CD14-positive monocyte (primary cell): Measurements from ENCODE around the gene KCTD7. TPM values are rescaled to one million over a fixed set of nuclear protein-coding genes. Genes with fewer than 3 reads are reported as not detected.
"Not testable (repeated sequence)": the region's sequence is repeated elsewhere in the genome, so short reads cannot be mapped to it uniquely, and the experiment has no call there.

Experiments
- DNase-seq, 3 donors: peaks; one replicate each; pipeline ENCODE4 v3.0.0-alpha.2; 2011 to 2022
- H2AFZ ChIP-seq: 2 replicates; pipeline ENCODE4 v1.6.0; 2012; ENCODE audit warnings: mild to moderate bottlenecking, low read depth, low read length, inconsistent platforms; ENCODE audit not compliant: insufficient read depth, poor library complexity, severe bottlenecking
- H3K27ac ChIP-seq, 2 donors: 1 replicate in 1 of 2; 2 replicates in 1 of 2; pipeline ENCODE4 v1.5.1; 2012 to 2013; ENCODE audit warnings: low read length in 2 of 2, control low read depth in 1 of 2, inconsistent platforms in 1 of 2, low read depth in 1 of 2, mild to moderate bottlenecking in 1 of 2
- H3K27me3 ChIP-seq, 2 donors: one replicate each; pipeline versions ENCODE4 v1.6.0 to v1.6.1; 2011 to 2013; ENCODE audit warnings: low read length in 2 of 2; ENCODE audit not compliant: control insufficient read depth in 2 of 2, insufficient read depth in 2 of 2
- H3K36me3 ChIP-seq, 2 donors: replicated peaks in 1 of 2; 1 replicate in 1 of 2; 2 replicates in 1 of 2; pipeline versions ENCODE4 v1.5.1 to v1.6.1; 2012 to 2013; ENCODE audit warnings: low read length in 2 of 2, control low read depth in 1 of 2, inconsistent platforms in 1 of 2, mild to moderate bottlenecking in 1 of 2; ENCODE audit not compliant: insufficient read depth in 2 of 2, control insufficient read depth in 1 of 2
- H3K4me1 ChIP-seq, 2 donors: 1 replicate in 1 of 2; 2 replicates in 1 of 2; pipeline versions ENCODE4 v1.5.1 to v1.6.1; 2012 to 2013; ENCODE audit warnings: low read length in 2 of 2, control low read depth in 1 of 2, inconsistent platforms in 1 of 2, mild to moderate bottlenecking in 1 of 2, moderate library complexity in 1 of 2; ENCODE audit not compliant: insufficient read depth in 2 of 2, control insufficient read depth in 1 of 2
- H3K4me2 ChIP-seq: replicated peaks from 2 replicates; pipeline ENCODE3; 2012; ENCODE audit warnings: low read length, moderate library complexity, mild to moderate bottlenecking; ENCODE audit not compliant: poor library complexity, severe bottlenecking; ENCODE audit errors: extremely low read depth
- H3K4me3 ChIP-seq, 3 experiments: fragments of 200-600 bp in 1 of 3; sonication (generic) in 1 of 3; replicated peaks in 1 of 3; 1 replicate in 2 of 3; 2 replicates in 1 of 3; pipeline ENCODE4 v1.5.1; 2011 to 2013; ENCODE audit warnings: low read length in 3 of 3, mild to moderate bottlenecking in 3 of 3, control low read depth in 2 of 3, low read depth in 2 of 3, inconsistent platforms in 1 of 3, moderate library complexity in 1 of 3
- H3K79me2 ChIP-seq: 2 replicates; pipeline ENCODE4 v1.6.0; 2012; ENCODE audit warnings: mild to moderate bottlenecking, control low read depth, inconsistent platforms, low read length, moderate library complexity; ENCODE audit not compliant: insufficient read depth
- H3K9ac ChIP-seq: 2 replicates; pipeline ENCODE4 v1.6.0; 2017; ENCODE audit warnings: low read length, mild to moderate bottlenecking; ENCODE audit not compliant: insufficient read depth, poor library complexity, severe bottlenecking
- H3K9me3 ChIP-seq, 2 donors: replicated peaks in 1 of 2; 1 replicate in 1 of 2; 2 replicates in 1 of 2; pipeline versions ENCODE4 v1.5.1 to v1.6.1; 2012 to 2013; ENCODE audit warnings: low read length in 2 of 2, control low read depth in 1 of 2; ENCODE audit not compliant: control insufficient read depth in 1 of 2, insufficient read depth in 1 of 2
- H4K20me1 ChIP-seq: 2 replicates; pipeline ENCODE4 v1.6.0; 2012; ENCODE audit warnings: mild to moderate bottlenecking, low read length, control low read depth, moderate library complexity; ENCODE audit not compliant: insufficient read depth
- H3K27ac Mint-ChIP-seq, 7 donors: one replicate each; pipeline ENCODE4 v1.8.0; 2020; ENCODE audit warnings: mild to moderate bottlenecking in 7 of 7, mixed read lengths in 7 of 7, moderate library complexity in 6 of 7, inconsistent platforms in 2 of 7
- H3K27me3 Mint-ChIP-seq, 3 donors: one replicate each; pipeline ENCODE4 v1.8.0; 2021 to 2022; ENCODE audit warnings: low read depth in 3 of 3, mild to moderate bottlenecking in 3 of 3, mixed read lengths in 3 of 3, moderate library complexity in 3 of 3, inconsistent platforms in 1 of 3
- H3K36me3 Mint-ChIP-seq, 2 donors: one replicate each; pipeline ENCODE4 v1.8.0; 2020; ENCODE audit warnings: mixed read lengths in 2 of 2, inconsistent platforms in 1 of 2, mild to moderate bottlenecking in 1 of 2
- H3K4me1 Mint-ChIP-seq: one replicate; pipeline ENCODE4 v1.8.0; 2020; ENCODE audit warnings: mild to moderate bottlenecking, mixed read lengths
- H3K4me3 Mint-ChIP-seq, 2 donors: one replicate each; pipeline ENCODE4 v1.8.0; 2020; ENCODE audit warnings: mild to moderate bottlenecking in 2 of 2, mixed read lengths in 2 of 2, moderate library complexity in 1 of 2
- H3K9me3 Mint-ChIP-seq, 7 donors: one replicate each; pipeline ENCODE4 v1.8.0; 2020 to 2022; ENCODE audit warnings: mixed read lengths in 7 of 7, mild to moderate bottlenecking in 6 of 7, moderate library complexity in 6 of 7, inconsistent platforms in 2 of 7
- CTCF ChIP-seq: fragments of 200-600 bp; IDR thresholded peaks from one replicate; pipeline ENCODE4 v1.8.0; 2022; ENCODE audit warnings: antibody characterized with exemption, mild to moderate bottlenecking
- WGBS: methylation state at CpG from one replicate; pipeline ENCODE4 v1.1.5; 2013; ENCODE audit warnings: missing lambda C conversion rate; ENCODE audit not compliant: insufficient coverage; 5-methylcytosine and 5-hydroxymethylcytosine counted together
- intact Hi-C, 2 donors: fragments of 100-400 bp; cut with micrococcal nuclease; formaldehyde crosslinking; loops; one replicate each; pipeline versions ENCODE4 v1.15.0 to v1.15.1; 2023
- polyA plus RNA-seq, 3 donors: library from polyadenylated mRNA; depleted of rRNA in 1 of 3; unstranded in 2 of 3; stranded (reverse) in 1 of 3; fragments of 300-500 nt in 2 of 3; fragments of >200 nt in 1 of 3; fragmentation: Illumina TruSeq in 2 of 3; gene quantifications; 1 replicate in 2 of 3; 2 replicates in 1 of 3; pipeline ENCODE4 v1.2.3, GENCODE V29; 2012 to 2021

Gene KCTD7
- polyA plus RNA-seq, 3 donors, result 1.8 to 9.2 (median 2.7) TPM

- under 1% methylated on average over 92 of the region's 92 CpGs for WGBS
- H3K4me1 ChIP-seq, result peaks cover 14 to 25% of the 10 kb centered on the region in 2 donors
- peak; percentile 98 to 99 (median 99) for DNase-seq
- peak overlapping the region; percentile 85 for H3K4me2 ChIP-seq
- peaks cover 0 to 7% (median 7%) of the 10 kb centered on the region in 3 donors for H3K27me3 Mint-ChIP-seq
- no peaks in the 10 kb centered on the region for H3K36me3 ChIP-seq
- peaks cover 6 to 9% of the 10 kb centered on the region in 2 donors for H3K36me3 Mint-ChIP-seq
- no peaks in the 10 kb centered on the region for H3K27me3 ChIP-seq
- H3K4me3 Mint-ChIP-seq, result peak overlapping the region; percentile 90 to 95
- peak overlapping the region; percentile 66 to 90 (median 86) for H3K4me3 ChIP-seq
- H2AFZ ChIP-seq, result peak overlapping the region; percentile 70
- peak overlapping the region; percentile 98 to 99 for H3K27ac ChIP-seq
- H3K9ac ChIP-seq, result peak overlapping the region; percentile 82
- intact Hi-C loops, result loop anchor here (2.0 to 10.0 kb wide), 2 partner anchors 26 to 60 kb away; partner anchors contain the start of gene KCTD7 (in 2 of the 2)
- H3K4me1 Mint-ChIP-seq, result peaks cover 20% of the 10 kb centered on the region
- peaks cover 39% of the 10 kb centered on the region for H3K79me2 ChIP-seq
- peaks cover 3% of the 10 kb centered on the region for H4K20me1 ChIP-seq
- H3K9me3 ChIP-seq, result no peaks in the 10 kb centered on the region
- no peak for TF ChIP-seq CTCF
- peak overlapping the region; percentile 97 to 100 (median 98) for H3K27ac Mint-ChIP-seq
- H3K9me3 Mint-ChIP-seq, result peaks cover 0 to 6% (median 0%) of the 10 kb centered on the region in 7 donors
These were observed 25.8 kb downstream of the KCTD7 start for GRCh38 chr7:66654275-66655112.

GRCh38 chr7:66655113-66655806 is 26.6 kb downstream of the KCTD7 start:
- Mint-ChIP-seq H3K4me1 (peaks cover 20% of the 10 kb centered on the region), H3K4me3 (peak overlapping the region; percentile 90 to 95), H3K27ac (peak overlapping the region; percentile 94 to 99 (median 98))
- H3K27me3 Mint-ChIP-seq, H3K9me3 ChIP-seq, H3K9me3 Mint-ChIP-seq, H3K36me3 ChIP-seq, H3K36me3 Mint-ChIP-seq, H4K20me1 ChIP-seq, H3K27me3 ChIP-seq: not testable (repeated sequence)
- intact Hi-C loops, result loop anchor here (2.0 to 10.0 kb wide), 2 partner anchors 26 to 60 kb away; partner anchors contain the start of gene KCTD7 (in 2 of the 2)
- WGBS, result 18% methylated on average over 18 of the region's 28 CpGs
- Histone ChIP-seq H3K9ac (peak overlapping the region; percentile 82), H3K4me3 (peak overlapping the region; percentile 40 to 90 (median 86)), H3K79me2 (peaks cover 43% of the 10 kb centered on the region), H3K4me2 (peak overlapping the region; percentile 85), H3K27ac (peak overlapping the region; percentile 98 to 99), H3K4me1 (peaks cover 14 to 25% of the 10 kb centered on the region in 2 donors), H2AFZ (peak overlapping the region; percentile 70)
- peak; percentile 50 to 71 (median 54) for DNase-seq

- H3K4me3 Mint-ChIP-seq, result peak overlapping the region; percentile 4 to 23
- H2AFZ ChIP-seq, H4K20me1 ChIP-seq, H3K27me3 Mint-ChIP-seq, H3K9ac ChIP-seq, H3K4me3 ChIP-seq, H3K27ac ChIP-seq, H3K9me3 ChIP-seq, H3K9me3 Mint-ChIP-seq, H3K36me3 ChIP-seq, H3K36me3 Mint-ChIP-seq, H3K27me3 ChIP-seq: not testable (repeated sequence)
- H3K4me2 ChIP-seq, result peak overlapping the region; percentile 85
- H3K4me1 Mint-ChIP-seq, result peaks cover 20% of the 10 kb centered on the region
- H3K4me1 ChIP-seq, result peaks cover 14 to 25% of the 10 kb centered on the region in 2 donors
- peak overlapping the region in 5 of 7 donors; percentile 11 to 98 (median 46) for H3K27ac Mint-ChIP-seq
- H3K79me2 ChIP-seq, result peaks cover 43% of the 10 kb centered on the region
- intact Hi-C loops, result loop anchor here (2.0 to 10.0 kb wide), 2 partner anchors 27 to 61 kb away; partner anchors contain the start of gene KCTD7 (in 2 of the 2)
- 100% methylated on average over 2 of the region's 11 CpGs for WGBS
- DNase-seq, result peak in 1 of 3 donors; percentile 17
These were observed 27.3 kb downstream of the KCTD7 start for GRCh38 chr7:66655826-66656485.
